Measurements from ENCODE around the gene POU2AF1. TPM values are rescaled to one million over a fixed set of nuclear protein-coding genes. Genes with fewer than 3 reads are reported as not detected.

POU2AF1 gene
- total and polyA plus RNA-seq, 2 of the 13 experiments (the other 11 are each of a cell fraction or from before 2014, with no cell fraction given): 1.9 to 3.6 TPM

- TF ChIP-seq HIVEP1 (CRISPR knock-in tag; IDR thresholded peaks at IDR 0.05) (peak; percentile 92), EP300 (IDR thresholded peaks at IDR 0.05; ENCODE audit: low read depth in 2 of 2, low read length in 2 of 2) (peak; percentile 92 to 99; a peak in 3 of 4 replicates), EP300 (CRISPR knock-in tag; IDR thresholded peaks at IDR 0.05; ENCODE audit: borderline replicate concordance) (peak; percentile 100), PAXIP1 (CRISPR knock-in tag; conservative IDR thresholded peaks at IDR 0.05) (peak; percentile 100), ADNP (CRISPR knock-in tag; IDR thresholded peaks at IDR 0.05) (0 out of 2 replicates have a peak, but pooled peaks have one; percentile 43), ZNF121 (CRISPR knock-in tag; IDR thresholded peaks at IDR 0.05) (peak; percentile 85), ZNF367 (CRISPR knock-in tag; IDR thresholded peaks at IDR 0.05; ENCODE audit: borderline replicate concordance) (0 out of 2 replicates have a peak, but pooled peaks have one; percentile 49), ZNF549 (CRISPR knock-in tag; IDR thresholded peaks at IDR 0.05) (no peak), RELA (CRISPR knock-in tag; IDR thresholded peaks at IDR 0.05) (peak; percentile 29; the same call in 1 of the 2 replicates)
- TF ChIP-seq, protein P1, sequence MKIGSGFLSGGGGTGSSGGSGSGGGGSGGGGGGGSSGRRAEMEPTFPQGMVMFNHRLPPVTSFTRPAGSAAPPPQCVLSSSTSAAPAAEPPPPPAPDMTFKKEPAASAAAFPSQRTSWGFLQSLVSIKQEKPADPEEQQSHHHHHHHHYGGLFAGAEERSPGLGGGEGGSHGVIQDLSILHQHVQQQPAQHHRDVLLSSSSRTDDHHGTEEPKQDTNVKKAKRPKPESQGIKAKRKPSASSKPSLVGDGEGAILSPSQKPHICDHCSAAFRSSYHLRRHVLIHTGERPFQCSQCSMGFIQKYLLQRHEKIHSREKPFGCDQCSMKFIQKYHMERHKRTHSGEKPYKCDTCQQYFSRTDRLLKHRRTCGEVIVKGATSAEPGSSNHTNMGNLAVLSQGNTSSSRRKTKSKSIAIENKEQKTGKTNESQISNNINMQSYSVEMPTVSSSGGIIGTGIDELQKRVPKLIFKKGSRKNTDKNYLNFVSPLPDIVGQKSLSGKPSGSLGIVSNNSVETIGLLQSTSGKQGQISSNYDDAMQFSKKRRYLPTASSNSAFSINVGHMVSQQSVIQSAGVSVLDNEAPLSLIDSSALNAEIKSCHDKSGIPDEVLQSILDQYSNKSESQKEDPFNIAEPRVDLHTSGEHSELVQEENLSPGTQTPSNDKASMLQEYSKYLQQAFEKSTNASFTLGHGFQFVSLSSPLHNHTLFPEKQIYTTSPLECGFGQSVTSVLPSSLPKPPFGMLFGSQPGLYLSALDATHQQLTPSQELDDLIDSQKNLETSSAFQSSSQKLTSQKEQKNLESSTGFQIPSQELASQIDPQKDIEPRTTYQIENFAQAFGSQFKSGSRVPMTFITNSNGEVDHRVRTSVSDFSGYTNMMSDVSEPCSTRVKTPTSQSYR (CRISPR knock-in tag; IDR thresholded peaks at IDR 0.05; ENCODE audit: borderline replicate concordance): peak; percentile 79; the same call in 1 of the 2 replicates
- TF ChIP-seq, protein P2, sequence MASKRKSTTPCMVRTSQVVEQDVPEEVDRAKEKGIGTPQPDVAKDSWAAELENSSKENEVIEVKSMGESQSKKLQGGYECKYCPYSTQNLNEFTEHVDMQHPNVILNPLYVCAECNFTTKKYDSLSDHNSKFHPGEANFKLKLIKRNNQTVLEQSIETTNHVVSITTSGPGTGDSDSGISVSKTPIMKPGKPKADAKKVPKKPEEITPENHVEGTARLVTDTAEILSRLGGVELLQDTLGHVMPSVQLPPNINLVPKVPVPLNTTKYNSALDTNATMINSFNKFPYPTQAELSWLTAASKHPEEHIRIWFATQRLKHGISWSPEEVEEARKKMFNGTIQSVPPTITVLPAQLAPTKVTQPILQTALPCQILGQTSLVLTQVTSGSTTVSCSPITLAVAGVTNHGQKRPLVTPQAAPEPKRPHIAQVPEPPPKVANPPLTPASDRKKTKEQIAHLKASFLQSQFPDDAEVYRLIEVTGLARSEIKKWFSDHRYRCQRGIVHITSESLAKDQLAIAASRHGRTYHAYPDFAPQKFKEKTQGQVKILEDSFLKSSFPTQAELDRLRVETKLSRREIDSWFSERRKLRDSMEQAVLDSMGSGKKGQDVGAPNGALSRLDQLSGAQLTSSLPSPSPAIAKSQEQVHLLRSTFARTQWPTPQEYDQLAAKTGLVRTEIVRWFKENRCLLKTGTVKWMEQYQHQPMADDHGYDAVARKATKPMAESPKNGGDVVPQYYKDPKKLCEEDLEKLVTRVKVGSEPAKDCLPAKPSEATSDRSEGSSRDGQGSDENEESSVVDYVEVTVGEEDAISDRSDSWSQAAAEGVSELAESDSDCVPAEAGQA (IDR thresholded peaks at IDR 0.05; ENCODE audit: low read depth): no peak
- TF ChIP-seq, protein P2 (CRISPR knock-in tag; IDR thresholded peaks at IDR 0.05; ENCODE audit: borderline replicate concordance): peak; percentile 92; the same call in 1 of the 2 replicates
Measured at GRCh38 chr11:111360150-111361043, 18.7 kb downstream of the POU2AF1 start (continued).
